Activated CD8-positive, alpha-beta memory T cell treated with anti-CD3 and anti-CD28 coated beads for 36 hours (primary cell): ENCODE data around the gene JOSD1. TPM values are rescaled to one million over a fixed set of nuclear protein-coding genes. Genes with fewer than 3 reads are reported as not detected.

Source experiments
- CTCF ChIA-PET: fragments of 350-600 bp; sonication (Branson Sonifier 250); formaldehyde crosslinking; loops from one replicate; lab custom pipeline; 2021; ENCODE audit warnings: antibody characterized with exemption; lab: Charles Lee
- POLR2A ChIA-PET: fragments of 350-600 bp; sonication (Branson Sonifier 250); formaldehyde crosslinking; loops from one replicate; lab custom pipeline; 2021; ENCODE audit warnings: antibody characterized with exemption; lab: Charles Lee
- total RNA-seq, 2 experiments: library from RNA; stranded (reverse); gene quantifications; one replicate each; pipeline ENCODE4 v1.2.3, GENCODE V29; 2021

The JOSD1 gene
- total RNA-seq, 2 experiments from 2014 or later = 90.6 to 95.1 TPM

DNA sequence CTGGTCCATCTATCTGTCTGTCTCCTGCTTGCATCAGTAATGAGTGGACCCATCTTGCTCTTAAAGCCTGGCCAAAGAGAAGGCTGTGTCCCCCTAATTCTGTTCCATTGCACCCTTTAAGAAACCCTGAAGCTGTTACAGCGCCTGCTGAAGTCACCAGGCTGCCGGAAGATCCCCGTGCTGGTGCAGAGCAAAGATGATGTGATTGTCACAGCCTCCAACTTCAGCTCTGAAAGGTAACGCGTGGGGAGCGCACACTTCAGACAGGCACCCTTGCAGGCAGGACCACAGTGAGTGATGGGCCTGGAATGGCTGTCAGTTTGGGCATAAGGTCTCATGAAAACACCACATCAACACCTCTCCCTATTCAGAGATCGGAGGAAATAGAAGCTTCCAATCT lies 23.4 kb upstream of the JOSD1 start:
- CTCF ChIA-PET = interaction anchor here (0.7 to 2.2 kb wide), 7 partner anchors 10 to 671 kb away, joined by 3 to 12 read pairs (median 4); no protein-coding TSS in a partner anchor
- POLR2A ChIA-PET = interaction anchor here (0.7 to 1.3 kb wide), 2 partner anchors 9 to 27 kb away, joined by 3 read pairs; no protein-coding TSS in a partner anchor

DNA sequence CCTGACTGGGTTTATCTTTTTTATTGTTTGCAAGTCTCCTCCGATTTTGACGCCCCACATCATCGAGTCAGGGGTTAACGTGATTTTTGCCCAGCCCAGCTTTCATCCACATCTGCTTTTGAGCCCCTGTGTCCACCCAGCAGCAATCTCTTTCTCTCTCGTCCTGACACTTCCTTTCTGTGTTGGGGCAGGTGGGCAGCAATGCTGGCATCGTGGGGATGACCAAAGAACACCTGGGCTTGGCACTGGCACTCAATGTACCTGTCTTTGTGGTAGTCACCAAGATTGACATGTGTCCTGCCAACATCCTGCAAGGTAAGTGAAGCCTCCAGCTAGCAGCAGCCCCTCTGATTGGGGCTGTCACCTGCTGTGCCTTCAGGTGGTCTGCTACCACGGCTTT lies 20.8 kb upstream of the JOSD1 start:
- CTCF ChIA-PET = interaction anchor here (0.8 to 1.0 kb wide), 2 partner anchors 9 to 45 kb away, joined by 3 to 4 read pairs; no protein-coding TSS in a partner anchor
- POLR2A ChIA-PET = interaction anchor here (1.0 kb wide), 1 partner anchor 16 kb away, joined by 3 read pairs; the partner anchor contains the start of gene GTPBP1

DNA sequence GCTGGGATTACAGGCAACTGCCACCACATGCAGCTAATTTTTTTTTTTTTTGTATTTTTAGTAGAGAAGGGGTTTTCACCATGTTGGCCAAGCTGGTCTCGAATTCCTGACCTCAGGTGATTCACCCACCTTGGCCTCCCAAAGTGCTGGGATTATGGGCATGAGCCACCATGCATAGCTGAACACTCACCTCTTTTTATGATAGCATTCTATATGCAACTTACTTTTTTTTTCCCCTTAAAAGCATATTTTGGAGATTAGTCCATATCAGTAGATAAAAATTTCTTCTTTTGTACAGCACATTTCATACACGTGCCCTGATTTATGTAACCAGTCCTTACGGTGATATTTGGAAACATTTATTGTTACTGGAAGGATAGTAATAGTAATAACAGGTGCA lies 19.6 kb upstream of the JOSD1 start:
- CTCF ChIA-PET = interaction anchor here (1.0 kb wide), 1 partner anchor 38 kb away, joined by 5 read pairs; the partner anchor contains the start of gene TOMM22
- POLR2A ChIA-PET = no interaction called here

DNA sequence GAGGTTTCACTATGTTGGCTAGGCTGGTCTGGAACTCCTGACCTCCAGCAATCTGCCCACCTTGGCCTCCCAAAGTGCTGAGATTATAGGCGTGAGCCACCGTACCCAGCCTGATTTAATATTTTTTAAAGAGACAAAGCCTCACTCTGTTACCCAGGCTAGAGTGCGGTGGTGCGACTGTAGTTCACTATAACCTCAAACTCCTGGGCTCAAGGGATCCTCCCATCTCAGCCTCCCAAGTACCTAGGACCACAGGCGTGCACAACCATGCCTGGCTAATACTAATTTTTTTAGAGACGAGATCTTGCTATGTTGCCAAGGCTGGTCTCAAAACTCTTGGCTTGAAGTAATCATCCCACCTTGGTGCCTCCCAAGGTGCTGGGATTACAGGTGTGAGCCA lies 18.5 kb upstream of the JOSD1 start:
- POLR2A ChIA-PET = no interaction called here
- CTCF ChIA-PET = interaction anchor here (1.0 kb wide), 1 partner anchor 37 kb away, joined by 5 read pairs; the partner anchor contains the start of gene TOMM22

DNA sequence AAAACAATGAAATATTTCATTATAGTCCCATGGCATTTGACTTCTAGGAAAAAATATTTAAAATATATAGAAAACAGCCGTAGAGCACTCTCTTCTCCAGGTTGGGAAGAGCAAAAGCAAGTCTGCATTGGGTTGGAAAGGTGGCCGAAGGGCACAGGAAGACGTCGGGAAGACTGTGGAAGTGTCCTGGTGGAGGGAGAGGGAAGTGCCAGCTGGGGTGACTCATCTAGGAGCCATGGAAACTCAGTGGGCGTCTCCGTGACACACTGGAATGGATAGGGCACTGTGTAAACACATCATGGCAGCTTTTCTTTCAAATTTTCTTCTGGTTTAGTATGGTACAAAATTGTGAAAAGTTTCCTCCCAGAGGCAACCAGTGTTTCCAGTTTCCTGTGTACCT lies 17.7 kb upstream of the JOSD1 start:
- POLR2A ChIA-PET = no interaction called here

DNA sequence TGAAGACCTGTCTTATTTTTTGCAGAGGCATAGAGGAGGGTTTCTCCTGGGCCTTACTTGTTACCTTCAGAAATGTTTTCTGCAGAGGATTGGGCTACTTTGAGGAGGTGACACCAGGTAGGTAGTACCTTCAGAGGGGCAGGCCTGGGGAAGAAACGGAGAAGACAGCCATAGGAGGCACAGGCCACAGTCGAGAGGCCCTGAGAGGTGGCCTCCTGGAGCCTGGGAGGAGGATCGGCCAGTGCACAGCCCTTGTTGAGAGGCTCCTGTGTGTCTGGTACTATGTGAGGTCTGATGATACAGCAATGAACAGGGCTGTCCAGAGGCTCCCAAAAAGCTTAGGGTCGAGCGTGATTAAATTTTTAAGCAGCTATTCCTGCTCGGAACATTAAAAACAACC lies 16.5 kb upstream of the JOSD1 start:
- ChIA-PET POLR2A (no interaction called here), CTCF (no interaction called here)

More for the DNA sequence above, 17.7 kb upstream of the JOSD1 start:
- CTCF ChIA-PET = interaction anchor here (1.0 kb wide), 1 partner anchor 8 kb away, joined by 3 read pairs; no protein-coding TSS in a partner anchor

DNA sequence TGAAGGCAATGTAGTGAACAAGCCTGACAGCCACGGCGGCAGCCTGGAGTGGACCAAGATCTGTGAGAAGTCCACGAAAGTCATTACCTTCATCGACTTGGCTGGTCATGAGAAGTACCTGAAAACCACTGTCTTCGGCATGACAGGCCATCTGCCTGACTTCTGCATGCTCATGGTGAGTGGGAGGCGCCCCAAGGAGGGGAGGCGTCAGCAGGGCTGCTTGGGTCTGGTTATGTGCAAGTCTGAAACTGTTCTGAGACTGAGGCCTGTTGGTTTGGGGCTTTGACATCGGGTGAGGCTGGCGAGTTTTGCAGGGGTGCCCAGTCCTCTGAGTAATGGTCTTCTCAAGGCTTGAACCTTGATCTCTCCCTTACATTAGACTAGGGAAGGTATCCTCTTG lies 16.1 kb upstream of the JOSD1 start:
- ChIA-PET POLR2A (no interaction called here), CTCF (no interaction called here)

DNA sequence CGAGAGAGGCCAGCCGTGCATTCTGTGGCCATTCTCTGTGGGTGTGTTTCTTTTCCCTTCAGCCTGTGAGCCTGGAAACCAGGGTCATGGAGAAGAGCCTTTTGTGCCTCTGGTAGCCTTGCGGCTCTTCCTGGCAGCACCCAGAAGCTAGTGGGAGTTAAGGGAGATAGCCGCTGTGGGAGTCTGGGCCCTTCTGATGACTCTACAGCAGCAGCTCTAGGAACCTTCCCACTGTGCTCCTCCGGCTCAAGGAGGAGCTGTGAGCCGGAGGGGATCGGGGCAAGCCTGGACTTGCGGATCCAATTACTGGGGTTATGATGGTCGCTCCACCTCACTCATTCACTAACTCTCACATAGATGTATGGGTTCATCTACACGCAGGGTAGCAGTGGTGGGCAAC lies 15.5 kb upstream of the JOSD1 start:
- CTCF ChIA-PET = no interaction called here
- POLR2A ChIA-PET = no interaction called here

DNA sequence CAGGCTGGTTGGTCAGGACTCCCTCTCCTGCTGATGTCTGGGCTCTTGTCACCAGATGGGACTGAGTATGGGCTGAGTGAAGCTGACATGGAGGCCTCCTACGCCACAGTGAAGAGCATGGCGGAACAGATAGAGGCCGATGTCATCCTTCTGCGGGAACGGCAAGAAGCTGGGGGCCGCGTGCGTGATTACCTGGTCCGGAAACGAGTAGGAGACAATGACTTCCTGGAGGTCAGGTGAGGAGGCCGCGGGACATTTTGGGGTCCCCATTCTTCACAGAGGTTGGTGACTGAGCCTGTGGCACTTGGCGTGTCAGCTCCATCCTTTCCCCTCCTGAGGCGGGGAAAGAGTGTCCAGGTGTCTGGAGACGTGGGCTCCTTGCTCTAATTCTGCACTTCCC lies 15.1 kb upstream of the JOSD1 start:
- ChIA-PET POLR2A (interaction anchor here (0.5 kb wide), 1 partner anchor 287 kb away, joined by 4 read pairs; no protein-coding TSS in a partner anchor), CTCF (no interaction called here)

DNA sequence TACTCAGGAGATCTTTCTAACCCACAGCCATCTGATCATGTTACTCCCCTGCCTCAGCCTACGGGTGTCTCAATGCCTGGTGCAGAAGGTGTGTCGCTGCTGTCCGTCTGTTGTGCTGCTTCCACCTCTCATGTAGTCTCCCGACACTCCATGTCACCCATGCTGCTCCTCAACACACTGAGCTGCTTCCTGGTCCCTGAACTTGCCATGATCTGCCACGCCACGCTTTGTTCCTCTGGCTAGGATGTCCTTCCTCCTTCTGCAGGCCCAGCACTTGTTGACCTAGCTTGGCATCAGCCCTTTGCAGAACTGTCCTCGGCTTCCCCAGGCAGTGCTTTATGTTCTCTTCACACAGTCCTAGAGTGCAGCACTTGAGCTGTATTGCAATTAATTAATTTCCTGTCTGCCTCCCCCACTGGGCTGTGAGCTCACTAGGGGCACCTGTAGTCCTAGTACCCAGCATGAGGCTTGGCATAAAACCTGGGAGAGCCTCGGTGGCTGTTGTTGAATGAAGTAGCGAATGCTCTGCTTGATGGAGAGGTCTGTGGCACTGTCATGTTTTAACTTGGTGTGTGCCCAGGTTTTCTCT lies 14.5 kb upstream of the JOSD1 start:
- POLR2A ChIA-PET = interaction anchor here (0.5 to 1.1 kb wide), 2 partner anchors 15 to 287 kb away, joined by 4 to 7 read pairs; no protein-coding TSS in a partner anchor
- CTCF ChIA-PET = no interaction called here

DNA sequence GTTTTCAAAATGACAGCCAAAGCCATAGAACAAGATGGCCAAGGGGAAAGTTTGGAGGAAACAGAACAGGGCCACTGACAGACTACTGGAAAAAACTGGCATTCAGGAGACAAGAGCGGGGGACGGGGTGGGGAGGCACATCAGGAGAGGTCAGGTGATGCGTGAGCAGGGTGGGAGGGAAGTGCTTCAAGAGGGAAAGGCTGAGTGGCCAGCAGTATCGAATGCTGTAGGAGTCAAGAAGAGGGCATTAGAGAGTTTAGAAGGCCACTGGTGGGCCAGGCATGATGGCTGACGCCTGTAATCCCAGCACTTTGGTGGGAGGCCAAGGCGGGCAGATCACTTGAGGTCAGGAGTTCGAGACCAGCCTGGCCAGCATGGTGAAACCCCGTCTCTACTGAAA lies 13.2 kb upstream of the JOSD1 start:
- CTCF ChIA-PET = interaction anchor here (0.7 kb wide), 1 partner anchor 25 kb away, joined by 3 read pairs; no protein-coding TSS in a partner anchor
- POLR2A ChIA-PET = interaction anchor here (0.7 to 1.1 kb wide), 2 partner anchors 16 to 593 kb away, joined by 7 to 10 read pairs; no protein-coding TSS in a partner anchor

DNA sequence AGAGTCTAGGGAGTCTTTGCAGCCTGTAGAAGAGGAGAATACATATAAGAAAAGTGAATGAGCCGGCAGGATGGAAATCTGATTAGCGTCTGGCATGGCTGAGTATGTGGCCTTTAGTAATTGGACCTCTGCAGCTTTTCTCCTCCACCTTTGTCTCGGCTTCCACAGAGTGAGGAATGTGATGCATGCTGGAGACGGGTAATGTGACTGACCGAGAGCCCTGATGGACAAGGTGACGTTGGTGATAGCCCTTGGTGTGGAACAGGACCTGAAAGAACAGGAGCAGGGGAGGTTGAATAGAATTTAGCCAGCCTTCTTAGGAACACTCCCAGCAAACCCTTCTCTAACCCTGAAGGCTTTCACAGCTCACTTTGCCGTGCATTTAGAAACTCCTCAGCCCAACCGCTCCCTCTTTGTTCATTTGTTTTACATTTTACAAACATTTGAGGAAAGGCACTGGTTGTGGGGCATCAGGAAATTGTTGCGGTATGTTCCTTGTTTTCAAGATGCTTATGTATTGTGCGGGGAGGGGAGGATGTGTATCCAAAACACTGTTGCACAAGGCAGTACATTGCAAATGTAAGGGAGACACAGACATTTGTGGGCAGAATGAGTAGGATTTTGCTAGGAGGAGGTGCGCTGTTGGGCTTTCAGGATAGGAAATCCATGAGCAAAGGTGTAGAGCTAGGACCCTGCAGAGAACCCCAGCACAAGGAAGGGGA lies 11.9 kb upstream of the JOSD1 start:
- CTCF ChIA-PET = interaction anchor here (1.6 kb wide), 1 partner anchor 9 kb away, joined by 4 read pairs; no protein-coding TSS in a partner anchor
- POLR2A ChIA-PET = no interaction called here

DNA sequence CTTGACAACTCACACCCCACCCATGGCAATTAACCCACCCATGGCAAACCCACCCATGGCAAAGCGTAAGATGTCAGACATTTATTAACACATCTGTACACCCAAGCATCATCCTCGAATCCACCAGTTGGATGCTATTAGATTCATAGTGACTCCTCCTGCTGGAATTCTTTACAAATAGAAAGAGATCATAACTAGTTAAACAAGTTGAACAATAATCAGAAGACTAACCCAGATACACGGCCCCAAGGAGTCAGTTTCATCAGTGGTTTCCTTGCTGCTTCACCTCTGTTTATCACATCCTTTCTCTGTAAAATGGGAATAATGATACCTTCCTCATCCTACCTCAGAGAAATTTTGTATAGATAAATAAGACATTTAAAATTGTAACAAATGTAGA lies 10.1 kb upstream of the JOSD1 start:
- POLR2A ChIA-PET = no interaction called here
- CTCF ChIA-PET = interaction anchor here (0.9 to 2.0 kb wide), 2 partner anchors 14 to 39 kb away, joined by 3 to 5 read pairs; no protein-coding TSS in a partner anchor

DNA sequence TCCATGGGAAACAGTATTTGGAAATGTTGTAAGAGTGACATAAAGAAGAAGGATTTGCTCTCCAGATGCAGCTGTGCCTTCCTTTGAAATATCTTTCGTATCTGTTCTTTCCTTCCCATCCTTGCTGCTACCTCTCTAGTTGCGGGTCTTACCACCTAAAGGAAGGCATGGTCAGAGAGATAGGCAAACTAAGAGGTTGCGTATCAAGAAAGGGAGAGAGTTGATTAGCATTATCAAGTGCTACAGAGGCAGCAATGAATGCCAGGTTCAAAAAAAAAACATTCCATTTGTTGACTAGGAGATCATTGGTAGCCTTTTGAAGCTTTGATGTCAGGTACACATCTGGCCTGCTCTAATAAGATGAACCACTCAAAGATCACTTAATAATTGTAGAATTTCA lies 9.6 kb upstream of the JOSD1 start:
- ChIA-PET POLR2A (no interaction called here), CTCF (interaction anchor here (0.9 to 2.0 kb wide), 3 partner anchors 8 to 39 kb away, joined by 3 to 5 read pairs (median 3); no protein-coding TSS in a partner anchor)

DNA sequence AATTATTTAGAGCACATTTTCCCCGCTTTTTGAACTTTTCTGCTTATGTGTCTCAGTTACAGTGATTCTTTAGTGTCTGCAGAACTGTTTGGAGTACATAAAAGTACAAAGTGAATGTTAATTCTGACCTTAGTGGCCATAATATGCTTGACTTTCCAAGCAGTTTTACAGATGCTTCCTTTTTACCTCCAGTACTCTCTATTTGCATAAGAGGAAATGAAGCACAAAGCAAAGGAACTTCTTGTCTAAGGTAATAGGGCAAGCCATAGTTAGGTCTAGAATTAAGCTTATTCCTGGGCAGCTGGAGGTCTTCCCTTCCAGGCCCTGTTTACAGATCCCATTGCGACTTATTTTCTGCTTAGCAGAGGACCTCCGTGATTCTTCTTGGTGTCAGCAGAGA lies 8.6 kb upstream of the JOSD1 start:
- CTCF ChIA-PET = interaction anchor here (2.0 kb wide), 1 partner anchor 15 kb away, joined by 5 read pairs; no protein-coding TSS in a partner anchor
- POLR2A ChIA-PET = no interaction called here

DNA sequence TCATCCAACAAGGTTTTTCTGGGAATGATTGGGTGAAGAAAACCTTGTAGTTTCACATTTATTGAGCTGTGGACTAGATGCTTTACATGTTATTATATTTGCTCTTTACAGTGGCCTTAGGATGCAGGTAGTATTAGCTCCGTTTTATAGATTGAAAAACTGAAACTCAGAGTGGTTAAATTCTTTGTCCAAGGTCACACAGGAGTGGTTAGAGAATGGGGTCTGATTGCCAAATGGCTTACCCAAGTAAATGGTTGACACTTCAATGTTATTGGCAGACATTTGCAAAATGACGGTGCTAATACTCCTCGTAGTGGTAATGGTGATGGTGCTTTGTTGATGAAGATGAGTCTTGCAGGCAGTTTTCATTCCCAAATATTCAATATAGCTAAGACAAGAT lies 7.2 kb upstream of the JOSD1 start:
- POLR2A ChIA-PET = interaction anchor here (0.6 to 1.2 kb wide), 2 partner anchors 44 to 50 kb away, joined by 3 read pairs; no protein-coding TSS in a partner anchor
- CTCF ChIA-PET = interaction anchor here (1.0 to 2.0 kb wide), 5 partner anchors 15 to 35 kb away, joined by 3 to 9 read pairs (median 5); partner anchors contain the start of gene TOMM22

DNA sequence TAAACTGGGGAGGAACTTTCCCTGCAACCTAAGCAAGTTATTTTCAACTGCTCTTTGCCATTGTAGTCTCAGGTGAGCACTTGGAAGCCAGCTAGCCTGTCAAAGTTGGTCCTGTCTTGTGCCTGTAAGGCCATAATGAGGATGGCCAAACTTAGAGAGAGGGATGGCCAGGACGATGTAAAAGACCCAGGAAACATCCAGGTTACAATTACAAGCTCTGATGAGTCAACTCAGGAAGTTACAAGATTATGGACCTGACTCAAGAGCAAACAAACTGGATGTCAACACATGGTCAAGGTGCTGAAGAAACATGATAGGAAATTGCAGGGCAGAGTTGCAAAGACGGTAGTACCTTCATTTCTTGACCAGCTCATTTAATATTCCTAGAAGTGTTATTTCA lies 6.6 kb upstream of the JOSD1 start:
- ChIA-PET POLR2A (interaction anchor here (1.2 kb wide), 1 partner anchor 45 kb away, joined by 3 read pairs; no protein-coding TSS in a partner anchor), CTCF (interaction anchor here (1.0 to 2.0 kb wide), 6 partner anchors 16 to 44 kb away, joined by 3 to 9 read pairs (median 5); partner anchors contain the start of gene TOMM22)

DNA sequence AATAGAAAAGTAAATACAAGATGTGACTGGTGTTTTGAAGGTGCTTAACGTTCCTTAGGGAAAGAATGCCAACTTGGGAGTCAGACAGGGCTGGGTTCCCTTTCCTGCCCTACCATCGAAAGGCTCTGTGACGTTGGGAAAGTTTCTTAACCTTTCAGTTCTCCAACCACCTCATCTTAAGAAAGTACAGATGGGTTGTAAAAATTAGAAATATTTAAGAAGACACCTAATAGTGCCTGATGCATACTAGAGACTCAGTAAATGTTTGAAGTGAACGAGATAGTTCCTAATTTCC lies 6.1 kb upstream of the JOSD1 start:
- POLR2A ChIA-PET = interaction anchor here (1.0 to 1.6 kb wide), 3 partner anchors 25 to 45 kb away, joined by 3 to 7 read pairs (median 4); partner anchors contain the start of gene TOMM22
- CTCF ChIA-PET = interaction anchor here (1.5 to 2.0 kb wide), 3 partner anchors 25 to 44 kb away, joined by 5 to 9 read pairs (median 7); partner anchors contain the start of gene TOMM22
